SIG-M5 (cell line): ENCODE results near the gene ADGRL3.

ENCODE experiments used
- DNase-seq: peaks from one replicate; lab custom pipeline; 2025; lab: John Stamatoyannopoulos, UW

The ADGRL3 gene

DNA sequence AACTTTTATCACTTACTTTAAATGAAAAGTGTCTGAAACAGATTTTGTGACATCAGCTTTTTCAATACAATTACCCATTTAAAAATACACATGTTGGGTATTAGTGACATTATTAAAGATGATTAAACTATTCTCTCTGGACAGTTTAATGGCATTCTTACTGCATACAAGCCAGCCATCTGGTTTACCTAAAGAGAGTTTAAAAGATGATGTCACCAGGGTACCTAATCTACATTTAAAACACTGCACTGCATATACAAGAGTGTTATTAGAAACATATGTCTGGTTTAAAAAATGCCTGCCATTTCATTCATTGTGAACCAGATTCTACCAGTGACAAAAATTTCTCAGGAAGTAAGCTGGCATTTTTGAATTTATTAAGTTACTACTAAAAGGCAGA lies 919.1 kb downstream of the ADGRL3 start:
- no peak for DNase-seq

- DNase-seq: no peak
Measured at GRCh38 chr4:62126064-62126732, 926.1 kb downstream of the ADGRL3 start.
